DMS 273 treated with DMSO at 0.1 percent for 48 hours (cell line): ENCODE measurements around the gene CRBN.

Source experiments
- DNase-seq: peaks from one replicate; lab custom pipeline; 2025; lab: John Stamatoyannopoulos, UW

Gene CRBN

DNA sequence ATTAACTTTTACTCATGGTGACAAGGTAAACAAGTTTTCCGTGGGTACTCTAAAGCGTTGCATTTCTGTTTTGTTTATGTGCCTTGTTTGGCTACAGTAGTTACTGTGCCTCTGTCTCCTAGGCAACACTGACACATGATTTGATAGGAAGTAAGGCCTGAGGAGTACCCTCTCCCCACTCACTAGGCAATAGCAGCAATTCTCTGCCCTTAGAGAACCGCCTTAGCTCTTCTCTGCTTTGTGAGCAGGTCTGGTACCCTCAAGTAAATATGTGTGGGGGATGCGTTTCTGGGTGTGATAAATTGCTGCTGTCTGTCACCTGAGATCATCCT, 69.2 kb downstream of the CRBN start, which contains the start of gene IL5RA:
Gene IL5RA, minus strand, starts transcription at position 76 of the 332 bp plus-strand sequence. CDS start 5,390 bp downstream, outside the sequence.
- DNase-seq: no peak

DNA sequence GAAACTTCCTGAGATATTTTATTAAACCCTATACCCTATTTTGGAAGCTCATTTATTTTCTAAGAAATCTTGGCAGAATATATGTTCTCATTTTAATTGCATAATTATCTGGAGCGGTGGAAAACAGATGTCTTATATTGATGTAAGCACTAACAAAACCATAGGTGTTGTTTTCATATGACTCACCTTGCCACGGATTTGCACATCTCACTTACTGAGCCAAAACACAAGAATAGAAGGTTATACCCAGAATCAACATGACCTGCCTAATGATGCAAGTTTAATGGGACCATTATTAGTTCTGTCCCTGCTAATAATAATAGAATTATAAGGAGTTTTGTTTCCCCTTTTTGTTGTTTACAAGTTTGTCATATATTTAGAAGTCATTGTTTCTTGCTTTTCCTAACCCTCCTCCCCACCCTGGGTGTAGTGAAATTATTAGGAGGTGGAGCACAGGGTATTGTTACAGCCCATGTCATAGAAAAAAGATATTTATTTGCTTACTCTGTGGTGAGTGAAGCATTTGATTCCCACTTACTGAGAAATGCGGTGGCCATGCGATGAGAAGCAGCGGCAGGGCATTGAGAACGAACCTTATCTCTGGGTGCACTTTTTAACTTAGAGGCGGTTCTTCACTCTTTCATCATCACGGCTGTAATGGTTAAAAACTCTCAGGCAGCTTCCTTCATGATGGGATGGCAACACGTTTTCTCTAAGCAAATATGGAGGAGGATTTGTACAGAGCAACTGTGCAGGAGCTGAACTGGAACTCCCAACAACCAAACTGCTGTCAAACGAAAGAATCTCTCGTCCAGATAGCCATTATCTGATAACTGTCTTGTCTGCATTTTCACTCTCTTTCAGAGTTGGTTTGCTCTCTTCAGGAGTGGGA, 69.8 kb downstream of the CRBN start:
- DNase-seq: no peak

DNA sequence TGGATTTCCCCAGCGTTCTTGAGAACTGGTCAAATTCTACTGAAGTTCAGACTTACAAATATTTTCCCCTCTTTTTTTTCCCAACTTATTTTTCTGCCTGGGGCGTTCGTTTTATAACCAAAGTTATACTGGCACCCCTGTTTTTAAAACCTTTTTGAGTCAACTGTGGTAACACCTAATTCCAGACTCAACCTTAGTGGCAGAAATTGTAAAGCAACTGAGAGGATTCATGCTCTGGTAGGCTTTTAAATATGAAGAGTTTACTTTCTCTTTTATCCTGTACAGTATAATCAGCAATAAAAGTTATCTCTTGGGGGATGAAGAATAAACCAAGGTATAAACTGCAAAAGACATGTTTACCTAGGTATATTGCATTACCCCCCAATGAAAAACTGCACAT, 71.6 kb downstream of the CRBN start:
- no peak for DNase-seq

DNA sequence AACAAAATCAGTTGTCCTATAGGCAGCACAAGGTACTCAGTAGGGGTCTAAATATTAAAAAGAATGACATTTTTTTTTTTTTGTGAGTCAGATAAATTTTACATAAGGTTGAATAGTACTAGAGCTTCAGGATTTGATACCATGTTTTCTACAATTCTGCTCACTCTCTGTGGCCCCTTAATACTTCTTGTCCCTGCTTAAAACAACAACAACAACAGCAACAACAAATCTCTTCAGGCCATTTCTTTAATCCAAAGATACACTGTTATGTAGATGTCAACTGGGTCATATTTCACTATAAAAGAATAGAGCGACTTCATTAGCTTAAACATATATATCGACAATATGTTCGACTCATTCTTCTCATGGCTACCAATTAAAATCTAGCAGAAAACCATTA, 72.3 kb downstream of the CRBN start:
- no peak for DNase-seq

DNA sequence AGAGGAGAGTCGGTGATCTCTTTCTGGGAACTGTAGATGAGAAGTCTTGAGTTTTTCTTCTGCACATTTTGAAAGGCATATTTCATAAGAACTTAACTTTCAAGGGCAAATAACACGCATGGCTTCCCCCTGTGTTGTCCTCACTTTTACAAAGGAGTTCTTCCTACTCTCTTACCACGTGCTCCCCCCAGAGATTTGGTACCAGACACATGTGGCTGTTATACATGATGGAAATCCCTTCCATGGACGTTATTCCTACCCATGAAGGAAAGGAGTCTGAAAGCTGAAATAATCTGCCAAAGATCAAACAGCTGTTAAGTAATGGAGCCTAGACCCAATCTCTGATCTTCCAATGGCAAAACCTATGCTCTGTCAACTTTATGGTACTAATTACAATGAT, 73.7 kb downstream of the CRBN start:
- DNase-seq: no peak

DNA sequence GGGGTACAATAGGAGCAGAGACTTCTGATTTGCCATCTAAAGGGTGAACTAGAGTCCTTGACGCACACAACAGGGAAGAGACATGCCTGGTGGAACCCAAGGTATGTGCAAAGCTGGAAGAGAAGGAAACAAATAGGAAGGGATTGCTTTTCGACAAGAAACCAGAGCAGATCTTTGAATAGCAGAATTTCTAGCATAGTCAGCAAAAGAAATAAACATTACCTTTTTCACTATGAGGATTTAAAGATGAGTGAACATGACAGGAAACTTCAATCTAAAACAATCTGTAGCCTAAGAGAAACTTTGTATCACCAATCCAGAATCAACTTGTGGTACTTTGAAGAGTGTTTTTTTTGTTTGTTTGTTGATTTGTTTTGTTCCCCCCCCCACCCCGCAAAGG, 74.2 kb downstream of the CRBN start:
- no peak for DNase-seq

DNA sequence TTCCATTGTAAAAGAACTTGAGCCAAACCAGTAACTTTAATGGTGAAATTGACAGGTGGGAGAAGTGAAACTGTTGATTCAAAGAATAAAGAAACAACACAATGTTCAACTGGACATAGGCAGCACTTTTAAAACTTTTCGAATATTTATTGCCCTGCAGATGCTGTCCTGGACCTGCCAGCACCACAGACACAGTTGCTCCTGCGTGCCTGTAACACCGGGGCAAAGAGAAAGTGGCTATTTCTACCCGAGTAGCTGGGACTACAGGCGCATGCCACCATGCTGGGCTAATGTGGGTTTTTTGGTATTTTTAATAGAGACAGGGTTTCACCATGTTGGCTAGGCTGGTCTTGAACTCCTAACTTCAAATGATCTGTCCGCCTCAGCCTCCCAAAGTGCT, 76.7 kb downstream of the CRBN start:
- no peak for DNase-seq

DNA sequence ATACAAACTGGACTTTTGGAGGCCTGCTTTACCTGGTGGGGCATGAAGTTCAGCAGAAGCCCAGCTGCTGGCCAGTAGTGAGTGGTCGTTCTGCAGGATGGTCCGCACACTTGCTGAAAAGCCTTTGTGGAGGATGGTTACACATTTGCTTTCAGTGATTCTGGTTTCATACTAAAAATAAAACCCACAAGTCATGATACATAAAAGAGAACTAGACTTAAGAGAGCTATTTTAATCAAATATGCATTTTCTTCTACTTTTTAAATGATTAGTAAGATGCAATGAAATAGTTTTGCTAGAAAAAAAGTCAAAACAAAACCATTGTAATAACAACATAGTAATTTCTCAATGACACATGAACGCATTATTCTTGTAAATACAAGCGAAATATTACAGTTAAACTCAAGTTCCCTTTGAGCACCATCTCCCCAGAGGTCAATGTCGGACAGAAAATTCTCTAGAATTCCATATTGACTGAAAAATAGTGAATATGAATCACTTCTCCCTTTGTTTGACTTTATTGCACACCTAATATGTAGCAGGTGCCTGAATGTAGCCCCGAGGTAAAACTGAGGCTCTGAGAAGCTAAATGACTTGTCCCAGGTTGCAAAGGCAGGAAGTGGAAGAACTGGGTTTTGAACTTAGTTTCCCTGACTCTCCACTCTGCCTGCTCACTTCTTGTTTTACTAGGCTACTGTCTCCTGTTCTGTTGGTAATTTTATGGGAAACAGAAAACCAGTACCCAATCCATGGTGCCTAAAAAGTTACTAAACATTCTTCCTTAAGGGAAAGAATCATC, 77.6 kb downstream of the CRBN start:
- DNase-seq: no peak
